Kidney (tissue), 14 donors: ENCODE measurements around the gene AKAP11. TPM values are rescaled to one million over a fixed set of nuclear protein-coding genes. Genes with fewer than 3 reads are reported as not detected.

Experiments used
- DNase-seq, 5 donors: peaks; one replicate each; pipeline ENCODE4 v3.0.0-alpha.2; 2013 to 2020
- FAIRE-seq: peaks from 2 replicates; lab custom pipeline; 2012; peaks lifted over from hg19 to GRCh38; lab: Jason Lieb, UNC
- H3K27ac ChIP-seq, 2 donors: one replicate each; pipeline ENCODE4 v1.7.0; 2013; ENCODE audit warnings: low read depth in 2 of 2, low read length in 2 of 2, inconsistent platforms in 1 of 2
- H3K27me3 ChIP-seq: one replicate; pipeline ENCODE4 v1.7.1; 2013; ENCODE audit warnings: low read length, inconsistent platforms; ENCODE audit not compliant: control insufficient read depth, insufficient read depth
- H3K36me3 ChIP-seq, 3 donors: one replicate each; pipeline versions ENCODE4 v1.7.0 to v1.7.1; 2013; ENCODE audit warnings: low read length in 3 of 3, control low read depth in 1 of 3, inconsistent platforms in 1 of 3; ENCODE audit not compliant: insufficient read depth in 3 of 3, control insufficient read depth in 2 of 3
- H3K4me1 ChIP-seq, 3 donors: one replicate each; pipeline versions ENCODE4 v1.7.0 to v1.7.1; 2013; ENCODE audit warnings: low read length in 3 of 3, inconsistent platforms in 1 of 3, low read depth in 1 of 3; ENCODE audit not compliant: control insufficient read depth in 2 of 3, insufficient read depth in 2 of 3
- H3K4me3 ChIP-seq, 3 donors: one replicate each; pipeline versions ENCODE4 v1.7.0 to v1.8.1; 2013; ENCODE audit warnings: low read length in 3 of 3, control low read depth in 1 of 3, inconsistent platforms in 1 of 3
- H3K9ac ChIP-seq, 3 donors: one replicate each; pipeline versions ENCODE4 v1.7.0 to v1.7.1; 2013; ENCODE audit warnings: low read length in 3 of 3, control low read depth in 1 of 3, inconsistent platforms in 1 of 3
- H3K9me3 ChIP-seq, 3 donors: one replicate each; pipeline versions ENCODE4 v1.7.0 to v1.7.1; 2013; ENCODE audit warnings: low read length in 3 of 3, control low read depth in 1 of 3, inconsistent platforms in 1 of 3; ENCODE audit not compliant: control insufficient read depth in 2 of 3, insufficient read depth in 1 of 3
- CTCF ChIP-seq: IDR thresholded peaks from 3 replicates; pipeline ENCODE4 v1.5.1; 2012; ENCODE audit warnings: mild to moderate bottlenecking, moderate library complexity, borderline replicate concordance; ENCODE audit not compliant: insufficient read depth; ENCODE audit errors: extremely low read depth
- intact Hi-C: fragments of 100-400 bp; cut with DNase I; formaldehyde crosslinking; loops from one replicate; pipeline ENCODE4 v1.11.1; 2022
- polyA plus RNA-seq: library from polyadenylated mRNA; stranded (reverse); fragments of 350-450 nt; fragmentation: Illumina TruSeq; extraction: RNeasy Lipid Tissue Mini Kit (QIAGEN cat#74804); gene quantifications from one replicate; pipeline ENCODE4 v1.2.3, GENCODE V29; 2014; ENCODE audit warnings: low read depth, low replicate concordance; ENCODE audit not compliant: insufficient read depth
- total RNA-seq: library from RNA; stranded (reverse); fragmentation: NEBNext Ultra II Directional; extraction: Animal tissue kit (Norgen Biotek cat#: 25700); gene quantifications from one replicate; pipeline ENCODE4 v1.2.1, GENCODE V29; 2021
- donor health status: control.
- donor health status: control.
- donor health status: control.
- donor health status: control.
- donor health status: control.
- donor health status: DM: yes; HTN: yes; CAD: no.
- donor health status: Normal renal cell carcinoma (clear cell type).

AKAP11 gene
- total and polyA plus RNA-seq, 2 donors from 2014 or later, result 4.9 to 35.2 TPM

GRCh38 chr13:42354241-42355091 is 82.5 kb downstream of the AKAP11 start:
- H3K4me1 ChIP-seq, result peaks cover 0 to 2% (median 0%) of the 10 kb centered on the region in 3 donors
- FAIRE-seq (no peak), DNase-seq (peak in 1 of 5 donors; percentile 23)
- H3K9ac ChIP-seq, result no peak overlapping the region
- no peak overlapping the region for H3K4me3 ChIP-seq
- no peaks in the 10 kb centered on the region for H3K27me3 ChIP-seq
- intact Hi-C loops, result no loop called here
- no peaks in the 10 kb centered on the region for H3K9me3 ChIP-seq
- no peaks in the 10 kb centered on the region for H3K36me3 ChIP-seq
- no peak for TF ChIP-seq CTCF
- no peak overlapping the region for H3K27ac ChIP-seq

- peaks cover 0 to 2% (median 0%) of the 10 kb centered on the region in 3 donors for H3K4me1 ChIP-seq
- DNase-seq (no peak), FAIRE-seq (no peak)
- no peaks in the 10 kb centered on the region for H3K27me3 ChIP-seq
- H3K27ac ChIP-seq, result no peak overlapping the region
- no peak for TF ChIP-seq CTCF
- H3K36me3 ChIP-seq, result no peaks in the 10 kb centered on the region
- no peaks in the 10 kb centered on the region for H3K9me3 ChIP-seq
- no peak overlapping the region for H3K4me3 ChIP-seq
- H3K9ac ChIP-seq, result no peak overlapping the region
- intact Hi-C loops, result no loop called here
These were observed 83.1 kb downstream of the AKAP11 start for GRCh38 chr13:42355092-42355485.

GRCh38 chr13:42355491-42356183 is 83.7 kb downstream of the AKAP11 start:
- TF ChIP-seq CTCF, result no peak
- Histone ChIP-seq H3K9me3 (no peaks in the 10 kb centered on the region), H3K27me3 (no peaks in the 10 kb centered on the region), H3K36me3 (no peaks in the 10 kb centered on the region), H3K27ac (no peak overlapping the region), H3K9ac (no peak overlapping the region), H3K4me1 (peaks cover 0 to 2% (median 0%) of the 10 kb centered on the region in 3 donors), H3K4me3 (no peak overlapping the region)
- FAIRE-seq, result no peak
- intact Hi-C loops, result no loop called here
- DNase-seq, result no peak
